Measurements from ENCODE around the gene SIM2.

Gene SIM2

GRCh38 chr21:36691555-36692041 lies 7.3 kb upstream of the SIM2 start:
- DNase-seq (ENCODE audit: low spot score in 2 of 2): no peak
- no peak overlapping the region for H3K27ac Mint-ChIP-seq (ENCODE audit: low read depth)
- H3K4me3 Mint-ChIP-seq: no peak overlapping the region

GRCh38 chr21:36692114-36692834 lies 6.6 kb upstream of the SIM2 start:
- no peak overlapping the region for H3K4me3 Mint-ChIP-seq

More at GRCh38 chr21:36691555-36692041, 7.3 kb upstream of the SIM2 start:
- ATAC-seq (replicated peaks; ENCODE audit: extremely low read depth, poor library complexity, severe bottlenecking): no peak
- H3K4me1 Mint-ChIP-seq: no peaks in the 10 kb centered on the region
- H3K9me3 Mint-ChIP-seq: no peaks in the 10 kb centered on the region
- no peaks in the 10 kb centered on the region for H3K36me3 Mint-ChIP-seq (ENCODE audit: insufficient read depth)
- H3K27me3 Mint-ChIP-seq: peaks cover 96% of the 10 kb centered on the region

GRCh38 chr21:36692835-36693488 lies 6.0 kb upstream of the SIM2 start:
- no peak for DNase-seq (ENCODE audit: low spot score in 2 of 2)

More at GRCh38 chr21:36692114-36692834, 6.6 kb upstream of the SIM2 start:
- DNase-seq (ENCODE audit: low spot score in 2 of 2) (no peak), ATAC-seq (replicated peaks; ENCODE audit: extremely low read depth, poor library complexity, severe bottlenecking) (no peak)
- H3K27me3 Mint-ChIP-seq: peaks cover 96% of the 10 kb centered on the region
- no peaks in the 10 kb centered on the region for H3K36me3 Mint-ChIP-seq (ENCODE audit: insufficient read depth)
- no peak overlapping the region for H3K27ac Mint-ChIP-seq (ENCODE audit: low read depth)
- H3K4me1 Mint-ChIP-seq: no peaks in the 10 kb centered on the region
- no peaks in the 10 kb centered on the region for H3K9me3 Mint-ChIP-seq

GRCh38 chr21:36693489-36694030 lies 5.4 kb upstream of the SIM2 start:
- ATAC-seq (replicated peaks; ENCODE audit: extremely low read depth, poor library complexity, severe bottlenecking): no peak
- H3K9me3 Mint-ChIP-seq: no peaks in the 10 kb centered on the region
- H3K36me3 Mint-ChIP-seq (ENCODE audit: insufficient read depth): no peaks in the 10 kb centered on the region
- H3K4me1 Mint-ChIP-seq: no peaks in the 10 kb centered on the region
- no peak overlapping the region for H3K27ac Mint-ChIP-seq (ENCODE audit: low read depth)
- H3K27me3 Mint-ChIP-seq: peaks cover 83% of the 10 kb centered on the region
- no peak overlapping the region for H3K4me3 Mint-ChIP-seq
- no peak for DNase-seq (ENCODE audit: low spot score in 2 of 2)

More at GRCh38 chr21:36692835-36693488, 6.0 kb upstream of the SIM2 start:
- peaks cover 89% of the 10 kb centered on the region for H3K27me3 Mint-ChIP-seq
- H3K4me3 Mint-ChIP-seq: no peak overlapping the region
- no peaks in the 10 kb centered on the region for H3K9me3 Mint-ChIP-seq
- H3K4me1 Mint-ChIP-seq: no peaks in the 10 kb centered on the region
- no peak overlapping the region for H3K27ac Mint-ChIP-seq (ENCODE audit: low read depth)
- no peak for ATAC-seq (replicated peaks; ENCODE audit: extremely low read depth, poor library complexity, severe bottlenecking)
- no peaks in the 10 kb centered on the region for H3K36me3 Mint-ChIP-seq (ENCODE audit: insufficient read depth)

- peaks cover 78% of the 10 kb centered on the region for H3K27me3 Mint-ChIP-seq
- ATAC-seq (replicated peaks; ENCODE audit: extremely low read depth, poor library complexity, severe bottlenecking) (no peak), DNase-seq (ENCODE audit: low spot score in 2 of 2) (no peak)
- no peak overlapping the region for H3K27ac Mint-ChIP-seq (ENCODE audit: low read depth)
- no peaks in the 10 kb centered on the region for H3K4me1 Mint-ChIP-seq
- no peak overlapping the region for H3K4me3 Mint-ChIP-seq
- no peaks in the 10 kb centered on the region for H3K9me3 Mint-ChIP-seq
- H3K36me3 Mint-ChIP-seq (ENCODE audit: insufficient read depth): no peaks in the 10 kb centered on the region
Measured at GRCh38 chr21:36694031-36694515, 4.8 kb upstream of the SIM2 start.

GRCh38 chr21:36694593-36695282 lies 4.2 kb upstream of the SIM2 start:
- Mint-ChIP-seq H3K27ac (ENCODE audit: low read depth) (no peak overlapping the region), H3K4me3 (no peak overlapping the region), H3K9me3 (no peaks in the 10 kb centered on the region), H3K36me3 (ENCODE audit: insufficient read depth) (no peaks in the 10 kb centered on the region), H3K4me1 (no peaks in the 10 kb centered on the region), H3K27me3 (peaks cover 72% of the 10 kb centered on the region)
- ATAC-seq (replicated peaks; ENCODE audit: extremely low read depth, poor library complexity, severe bottlenecking) (no peak), DNase-seq (ENCODE audit: low spot score in 2 of 2) (no peak)

GRCh38 chr21:36695283-36695634 lies 3.7 kb upstream of the SIM2 start:
- DNase-seq (ENCODE audit: low spot score in 2 of 2): no peak
- Mint-ChIP-seq H3K4me1 (peaks cover 5% of the 10 kb centered on the region), H3K9me3 (no peaks in the 10 kb centered on the region), H3K36me3 (ENCODE audit: insufficient read depth) (no peaks in the 10 kb centered on the region), H3K27ac (ENCODE audit: low read depth) (no peak overlapping the region), H3K27me3 (peaks cover 72% of the 10 kb centered on the region), H3K4me3 (no peak overlapping the region)
- ATAC-seq (replicated peaks; ENCODE audit: extremely low read depth, poor library complexity, severe bottlenecking): no peak

GRCh38 chr21:36695671-36696389 lies 3.1 kb upstream of the SIM2 start:
- DNase-seq (ENCODE audit: low spot score in 2 of 2): no peak
- Mint-ChIP-seq H3K27me3 (peaks cover 72% of the 10 kb centered on the region), H3K9me3 (no peaks in the 10 kb centered on the region), H3K4me3 (no peak overlapping the region), H3K4me1 (peaks cover 9% of the 10 kb centered on the region), H3K27ac (ENCODE audit: low read depth) (no peak overlapping the region), H3K36me3 (ENCODE audit: insufficient read depth) (no peaks in the 10 kb centered on the region)
- ATAC-seq (replicated peaks; ENCODE audit: extremely low read depth, poor library complexity, severe bottlenecking): no peak

GRCh38 chr21:36696390-36697059 lies 2.4 kb upstream of the SIM2 start:
- Mint-ChIP-seq H3K27ac (ENCODE audit: low read depth) (no peak overlapping the region), H3K9me3 (no peaks in the 10 kb centered on the region), H3K27me3 (peaks cover 74% of the 10 kb centered on the region), H3K36me3 (ENCODE audit: insufficient read depth) (no peaks in the 10 kb centered on the region), H3K4me1 (peaks cover 9% of the 10 kb centered on the region), H3K4me3 (no peak overlapping the region)
- no peak for ATAC-seq (replicated peaks; ENCODE audit: extremely low read depth, poor library complexity, severe bottlenecking)
- no peak for DNase-seq (ENCODE audit: low spot score in 2 of 2)

GRCh38 chr21:36697060-36697850 lies 1.7 kb upstream of the SIM2 start:
- Mint-ChIP-seq H3K4me1 (peaks cover 9% of the 10 kb centered on the region), H3K4me3 (no peak overlapping the region), H3K27me3 (peaks cover 74% of the 10 kb centered on the region), H3K36me3 (ENCODE audit: insufficient read depth) (no peaks in the 10 kb centered on the region), H3K9me3 (no peaks in the 10 kb centered on the region), H3K27ac (ENCODE audit: low read depth) (no peak overlapping the region)
- DNase-seq (ENCODE audit: low spot score in 2 of 2) (no peak), ATAC-seq (replicated peaks; ENCODE audit: extremely low read depth, poor library complexity, severe bottlenecking) (no peak)

- Mint-ChIP-seq H3K9me3 (no peaks in the 10 kb centered on the region), H3K36me3 (ENCODE audit: insufficient read depth) (no peaks in the 10 kb centered on the region), H3K27ac (ENCODE audit: low read depth) (no peak overlapping the region), H3K4me3 (no peak overlapping the region), H3K4me1 (peaks cover 9% of the 10 kb centered on the region), H3K27me3 (peaks cover 74% of the 10 kb centered on the region)
- no peak for DNase-seq (ENCODE audit: low spot score in 2 of 2)
- no peak for ATAC-seq (replicated peaks; ENCODE audit: extremely low read depth, poor library complexity, severe bottlenecking)
Measured at GRCh38 chr21:36697851-36698384, 997 bp upstream of the SIM2 start.

Measured in central memory CD8-positive, alpha-beta T cell (primary cell).